ENCODE results near the gene LRRC7. TPM values are rescaled to one million over a fixed set of nuclear protein-coding genes. Genes with fewer than 3 reads are reported as not detected.

LRRC7 gene
- total and polyA plus RNA-seq, 2 experiments from 2014 or later = 0.99 to 1.8 TPM

DNA sequence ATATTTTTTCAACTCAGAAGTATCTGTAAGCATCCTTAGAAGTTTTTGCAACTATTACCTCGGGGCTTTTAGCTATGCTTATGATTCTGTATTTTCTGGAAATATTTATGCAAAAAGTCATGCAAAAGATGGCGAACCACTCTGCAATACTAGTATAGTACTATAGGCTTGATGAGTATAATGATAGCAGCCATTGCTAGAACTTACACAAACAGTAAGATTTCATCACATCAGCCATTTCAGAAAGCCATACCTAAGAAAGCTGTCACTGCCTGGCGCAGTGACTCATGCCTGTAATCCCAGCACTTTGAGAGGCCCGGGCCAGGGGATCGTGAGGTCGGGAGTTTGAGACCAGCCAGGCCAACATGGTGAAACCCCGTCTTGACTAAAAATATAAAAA, 227.1 kb downstream of the LRRC7 start:
- Histone ChIP-seq H3K36me3 (replicated peaks; ENCODE audit: insufficient read depth, low read depth) (no peaks in the 10 kb centered on the region), H3K27ac (no peak overlapping the region), H3K79me2 (no peaks in the 10 kb centered on the region), H3K27me3 (no peaks in the 10 kb centered on the region), H3K9me3 (ENCODE audit: low read depth) (no peaks in the 10 kb centered on the region), H4K20me1 (ENCODE audit: insufficient read depth, poor library complexity, severe bottlenecking) (no peaks in the 10 kb centered on the region), H3K4me1 (ENCODE audit: insufficient read depth) (no peaks in the 10 kb centered on the region), H2AFZ (no peak overlapping the region), H3K9me2 (replicated peaks; ENCODE audit: insufficient read depth) (no peaks in the 10 kb centered on the region), H3K4me2 (no peak overlapping the region), H3K4me3 (no peak overlapping the region)
- 85% methylated on average over 7 of the region's 7 CpGs for WGBS (ENCODE audit: low lambda C conversion rate, missing lambda C conversion rate)
- DNase-seq (ENCODE audit: low spot score) = no peak
- TF ChIP-seq EZH2 (IDR thresholded peaks at IDR 0.05; ENCODE audit: borderline replicate concordance) = no peak

DNA sequence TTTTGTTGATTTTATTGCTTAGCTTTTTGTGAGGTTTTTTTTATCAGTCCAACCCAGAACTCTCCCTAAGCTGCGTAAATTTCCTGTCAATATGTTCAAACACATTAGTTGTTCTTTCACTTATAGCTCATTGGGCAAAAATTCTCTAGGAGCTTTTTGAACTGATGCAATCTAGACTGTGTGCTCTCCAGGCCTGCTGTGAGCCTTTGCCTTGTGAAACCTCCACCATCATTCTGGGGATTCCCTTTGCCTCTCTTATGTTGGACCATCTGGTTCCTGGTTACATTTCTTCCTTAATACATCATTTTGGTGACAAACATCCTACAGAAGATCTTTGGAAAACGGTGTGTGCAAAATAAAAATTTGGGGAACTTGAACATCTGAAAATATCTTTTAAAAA, 247.2 kb downstream of the LRRC7 start:
- Histone ChIP-seq H3K4me1 (ENCODE audit: insufficient read depth) (no peaks in the 10 kb centered on the region), H3K4me2 (no peak overlapping the region), H3K4me3 (no peak overlapping the region), H3K27ac (no peak overlapping the region), H3K27me3 (no peaks in the 10 kb centered on the region), H3K36me3 (replicated peaks; ENCODE audit: insufficient read depth, low read depth) (no peaks in the 10 kb centered on the region), H3K9me3 (ENCODE audit: low read depth) (no peaks in the 10 kb centered on the region), H3K9me2 (replicated peaks; ENCODE audit: insufficient read depth) (no peaks in the 10 kb centered on the region), H2AFZ (no peak overlapping the region), H4K20me1 (ENCODE audit: insufficient read depth, poor library complexity, severe bottlenecking) (no peaks in the 10 kb centered on the region), H3K79me2 (no peaks in the 10 kb centered on the region)
- no peak for TF ChIP-seq EZH2phosphoT487 (IDR thresholded peaks at IDR 0.05; ENCODE audit: low read depth, severe bottlenecking, unreplicated experiment)
- TF ChIP-seq, protein P1, sequence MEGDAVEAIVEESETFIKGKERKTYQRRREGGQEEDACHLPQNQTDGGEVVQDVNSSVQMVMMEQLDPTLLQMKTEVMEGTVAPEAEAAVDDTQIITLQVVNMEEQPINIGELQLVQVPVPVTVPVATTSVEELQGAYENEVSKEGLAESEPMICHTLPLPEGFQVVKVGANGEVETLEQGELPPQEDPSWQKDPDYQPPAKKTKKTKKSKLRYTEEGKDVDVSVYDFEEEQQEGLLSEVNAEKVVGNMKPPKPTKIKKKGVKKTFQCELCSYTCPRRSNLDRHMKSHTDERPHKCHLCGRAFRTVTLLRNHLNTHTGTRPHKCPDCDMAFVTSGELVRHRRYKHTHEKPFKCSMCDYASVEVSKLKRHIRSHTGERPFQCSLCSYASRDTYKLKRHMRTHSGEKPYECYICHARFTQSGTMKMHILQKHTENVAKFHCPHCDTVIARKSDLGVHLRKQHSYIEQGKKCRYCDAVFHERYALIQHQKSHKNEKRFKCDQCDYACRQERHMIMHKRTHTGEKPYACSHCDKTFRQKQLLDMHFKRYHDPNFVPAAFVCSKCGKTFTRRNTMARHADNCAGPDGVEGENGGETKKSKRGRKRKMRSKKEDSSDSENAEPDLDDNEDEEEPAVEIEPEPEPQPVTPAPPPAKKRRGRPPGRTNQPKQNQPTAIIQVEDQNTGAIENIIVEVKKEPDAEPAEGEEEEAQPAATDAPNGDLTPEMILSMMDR (IDR thresholded peaks at IDR 0.05; ENCODE audit: poor library complexity) = no peak
- no peak for TF ChIP-seq EZH2 (IDR thresholded peaks at IDR 0.05; ENCODE audit: borderline replicate concordance)
- WGBS (ENCODE audit: low lambda C conversion rate, missing lambda C conversion rate) = 67% methylated on average over 2 of the region's 2 CpGs
- DNase-seq (ENCODE audit: low spot score) = no peak

DNA sequence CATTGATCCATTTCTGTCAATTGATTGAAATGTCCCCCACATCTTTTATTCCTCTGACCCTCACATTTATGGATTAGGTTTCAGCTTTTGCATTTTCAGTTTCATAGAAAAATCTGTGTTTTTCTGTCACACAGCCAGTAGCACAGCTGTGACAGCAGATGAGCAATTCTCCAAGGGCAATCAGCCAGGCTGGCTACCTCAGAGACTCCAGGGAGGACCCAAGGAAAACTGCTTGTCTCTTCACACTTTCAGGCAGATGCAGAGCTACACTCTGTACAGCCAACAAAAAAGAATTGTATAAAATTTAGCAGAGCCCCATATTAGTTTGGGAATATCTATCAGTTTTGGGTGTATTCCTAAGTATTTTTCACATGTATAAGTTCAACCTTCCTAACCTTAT, 257.2 kb downstream of the LRRC7 start:
- no peak overlapping the region for H3K27ac ChIP-seq
- no peaks in the 10 kb centered on the region for H3K9me2 ChIP-seq (replicated peaks; ENCODE audit: insufficient read depth)
- TF ChIP-seq EZH2 (IDR thresholded peaks at IDR 0.05; ENCODE audit: borderline replicate concordance) = no peak
- TF ChIP-seq, protein P1 (IDR thresholded peaks at IDR 0.05; ENCODE audit: poor library complexity) = no peak
- TF ChIP-seq EZH2phosphoT487 (IDR thresholded peaks at IDR 0.05; ENCODE audit: low read depth, severe bottlenecking, unreplicated experiment) = no peak
- no peaks in the 10 kb centered on the region for H4K20me1 ChIP-seq (ENCODE audit: insufficient read depth, poor library complexity, severe bottlenecking)
- DNase-seq (ENCODE audit: low spot score) = no peak
- no peak overlapping the region for H2AFZ ChIP-seq
- no peaks in the 10 kb centered on the region for H3K4me1 ChIP-seq (ENCODE audit: insufficient read depth)
- H3K9me3 ChIP-seq (ENCODE audit: low read depth) = no peaks in the 10 kb centered on the region
- H3K27me3 ChIP-seq = no peaks in the 10 kb centered on the region
- no peaks in the 10 kb centered on the region for H3K79me2 ChIP-seq
- H3K4me2 ChIP-seq = no peak overlapping the region
- H3K36me3 ChIP-seq (replicated peaks; ENCODE audit: insufficient read depth, low read depth) = no peaks in the 10 kb centered on the region
- no peak overlapping the region for H3K4me3 ChIP-seq

DNA sequence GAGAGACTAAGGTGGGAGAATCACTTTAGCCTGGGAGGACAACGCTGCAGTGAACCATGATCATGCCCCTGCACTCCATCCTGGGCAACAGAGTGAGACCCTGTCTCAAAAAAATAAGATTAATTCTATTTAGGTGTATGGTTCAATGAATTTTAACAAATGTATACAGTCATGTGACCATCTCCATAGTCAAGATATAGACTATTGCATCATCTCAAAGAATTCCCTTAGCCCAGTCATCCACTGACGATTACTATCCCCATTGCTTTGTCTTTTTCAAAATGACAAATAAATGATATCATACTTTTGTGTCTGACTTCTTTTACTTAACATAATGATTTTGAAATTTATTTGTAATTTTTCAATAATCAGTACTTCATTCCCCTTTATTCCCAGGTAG, 260.0 kb downstream of the LRRC7 start:
- Histone ChIP-seq H3K9me2 (replicated peaks; ENCODE audit: insufficient read depth) (no peaks in the 10 kb centered on the region), H3K4me1 (ENCODE audit: insufficient read depth) (no peaks in the 10 kb centered on the region), H3K27ac (no peak overlapping the region), H3K4me3 (no peak overlapping the region), H2AFZ (no peak overlapping the region), H3K4me2 (no peak overlapping the region), H3K27me3 (no peaks in the 10 kb centered on the region), H3K36me3 (replicated peaks; ENCODE audit: insufficient read depth, low read depth) (no peaks in the 10 kb centered on the region), H3K79me2 (no peaks in the 10 kb centered on the region), H3K9me3 (ENCODE audit: low read depth) (no peaks in the 10 kb centered on the region), H4K20me1 (ENCODE audit: insufficient read depth, poor library complexity, severe bottlenecking) (no peaks in the 10 kb centered on the region)
- WGBS (ENCODE audit: low lambda C conversion rate, missing lambda C conversion rate) = 89% methylated on average over 2 of the region's 2 CpGs
- no peak for TF ChIP-seq EZH2phosphoT487 (IDR thresholded peaks at IDR 0.05; ENCODE audit: low read depth, severe bottlenecking, unreplicated experiment)
- no peak for TF ChIP-seq EZH2 (IDR thresholded peaks at IDR 0.05; ENCODE audit: borderline replicate concordance)
- TF ChIP-seq, protein P1 (IDR thresholded peaks at IDR 0.05; ENCODE audit: poor library complexity) = no peak
- DNase-seq (ENCODE audit: low spot score) = no peak
